ENCODE results near the gene GTF2H2C.
"Not testable (repeated sequence)": the region's sequence is repeated elsewhere in the genome, so short reads cannot be mapped to it uniquely, and the experiment has no call there.

GRCh38 chr5:69568072-69568471 lies 8.1 kb downstream of the GTF2H2C start:
- TF ChIP-seq POLR2AphosphoS5, POLR2A (IDR thresholded peaks at IDR 0.05; ENCODE audit: low read depth, low read length): not testable (repeated sequence)
